Measurements from ENCODE around the gene SYDE1.

Gene SYDE1

DNA sequence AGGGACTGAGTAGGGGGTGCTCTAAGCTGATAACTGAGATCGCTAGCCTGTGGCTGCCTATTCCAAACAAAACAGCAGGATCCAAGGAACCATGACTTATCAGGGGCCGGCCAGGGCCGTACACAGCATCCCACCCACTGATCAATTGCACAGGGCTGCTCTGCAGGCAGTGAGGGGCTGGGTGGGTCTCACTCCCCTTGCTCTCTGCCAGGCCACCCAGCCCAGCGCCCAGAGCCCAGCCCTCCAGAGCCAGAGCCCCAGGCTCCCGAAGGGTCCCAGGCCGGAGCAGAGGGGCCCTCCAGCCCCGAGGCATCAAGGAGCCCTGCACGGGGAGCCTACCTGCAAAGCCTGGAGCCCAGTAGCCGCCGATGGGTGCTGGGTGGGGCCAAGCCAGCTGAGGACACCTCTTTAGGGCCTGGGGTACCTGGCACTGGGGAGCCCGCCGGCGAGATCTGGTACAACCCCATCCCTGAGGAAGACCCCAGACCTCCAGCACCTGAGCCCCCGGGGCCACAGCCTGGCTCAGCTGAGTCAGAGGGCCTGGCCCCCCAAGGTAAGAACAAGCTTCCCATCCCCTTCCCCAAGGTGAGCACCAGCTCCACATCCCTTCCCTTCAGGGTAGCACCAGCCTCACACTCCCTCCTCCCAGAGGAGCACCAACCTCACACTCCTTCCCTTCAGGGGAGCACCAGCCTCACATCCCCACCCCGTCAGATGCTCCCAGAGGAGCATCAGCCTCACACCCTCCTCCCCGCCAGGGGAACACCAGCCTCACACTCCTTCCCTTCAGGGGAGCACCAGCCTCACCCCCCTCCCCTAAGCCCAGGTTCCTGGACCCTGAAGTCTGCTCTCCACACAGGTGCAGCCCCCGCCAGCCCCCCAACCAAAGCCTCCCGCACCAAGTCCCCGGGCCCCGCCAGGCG is 1.9 kb downstream of the SYDE1 start:
- DNase-seq = no peak

DNA sequence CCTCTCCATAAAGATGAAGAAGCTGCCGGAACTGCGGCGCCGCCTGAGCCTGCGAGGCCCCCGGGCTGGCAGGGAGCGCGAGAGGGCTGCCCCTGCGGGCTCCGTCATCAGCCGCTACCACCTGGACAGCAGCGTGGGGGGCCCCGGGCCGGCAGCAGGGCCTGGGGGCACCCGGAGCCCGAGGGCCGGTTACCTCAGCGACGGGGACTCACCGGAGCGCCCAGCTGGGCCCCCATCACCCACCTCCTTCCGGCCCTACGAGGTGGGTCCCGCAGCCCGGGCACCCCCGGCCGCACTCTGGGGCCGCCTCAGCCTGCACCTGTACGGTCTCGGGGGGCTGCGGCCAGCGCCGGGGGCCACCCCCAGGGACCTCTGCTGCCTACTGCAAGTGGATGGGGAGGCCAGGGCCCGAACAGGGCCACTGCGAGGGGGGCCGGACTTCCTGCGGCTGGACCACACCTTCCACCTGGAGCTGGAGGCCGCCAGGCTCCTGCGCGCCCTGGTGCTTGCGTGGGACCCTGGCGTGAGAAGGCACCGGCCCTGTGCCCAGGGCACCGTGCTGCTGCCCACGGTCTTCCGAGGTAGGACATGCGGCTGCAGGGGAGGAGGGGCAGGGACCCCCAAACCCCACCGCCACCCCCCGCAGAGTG is 2.7 kb downstream of the SYDE1 start:
- DNase-seq = no peak

GRCh38 chr19:15110418-15110815 is 3.2 kb downstream of the SYDE1 start:
- DNase-seq = no peak

GRCh38 chr19:15111758-15112157 is 4.6 kb downstream of the SYDE1 start:
- no peak for DNase-seq

DNA sequence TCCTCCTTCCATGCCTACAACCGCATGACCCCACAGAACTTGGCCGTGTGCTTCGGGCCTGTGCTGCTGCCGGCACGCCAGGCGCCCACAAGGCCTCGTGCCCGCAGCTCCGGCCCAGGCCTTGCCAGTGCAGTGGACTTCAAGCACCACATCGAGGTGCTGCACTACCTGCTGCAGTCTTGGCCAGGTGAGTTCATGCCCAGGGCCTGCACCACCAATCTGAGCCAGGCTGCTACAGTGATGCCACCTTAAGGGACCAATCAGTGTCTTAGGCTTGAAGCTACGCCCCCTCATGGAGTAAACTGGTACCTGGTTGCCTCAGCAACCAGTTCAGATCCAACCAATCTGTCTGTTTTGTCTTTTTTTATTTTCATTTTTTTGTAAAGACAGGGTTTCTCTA is 5.2 kb downstream of the SYDE1 start:
- DNase-seq = no peak

GRCh38 chr19:15113245-15114152 is 6.3 kb downstream of the SYDE1 start:
- no peak for DNase-seq

DNA sequence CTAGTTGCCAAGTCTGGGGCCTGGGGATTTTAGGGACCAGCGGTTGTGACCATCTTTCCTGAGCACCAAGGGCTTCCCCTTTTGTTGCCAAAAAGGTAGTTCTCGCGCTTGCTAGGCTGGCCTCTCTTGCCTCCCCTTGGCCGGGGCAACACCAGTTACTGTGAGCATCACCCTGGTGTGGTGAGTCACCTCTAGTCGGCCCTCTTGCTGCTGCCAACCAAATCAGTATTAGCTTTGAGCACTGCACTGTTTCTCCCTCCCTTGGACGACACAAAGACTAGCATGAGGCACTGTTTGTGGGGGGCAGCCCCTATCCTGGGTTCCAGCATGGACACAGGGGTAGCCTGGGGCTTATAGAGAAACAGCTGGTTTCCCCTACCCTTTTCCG is 6.9 kb downstream of the SYDE1 start:
- DNase-seq = no peak

DNA sequence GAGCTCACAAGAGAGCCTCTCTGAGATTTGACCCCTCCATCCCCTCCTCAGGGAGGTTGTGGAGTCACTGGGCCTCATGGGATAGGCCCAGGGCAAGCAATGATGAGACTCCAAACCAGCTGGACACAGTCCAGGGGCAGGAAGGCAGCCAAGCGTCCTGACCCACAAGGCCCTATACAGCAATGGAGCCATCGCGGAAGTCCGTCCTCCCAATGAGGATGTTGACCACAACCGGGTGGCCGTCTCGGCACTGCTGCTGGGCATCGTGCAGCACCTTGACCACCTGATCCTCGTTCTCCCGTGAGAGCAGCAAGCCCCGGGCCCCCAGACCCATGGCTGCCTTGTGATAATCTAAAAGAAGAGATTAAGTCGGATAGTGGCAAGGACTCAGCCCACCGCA is 7.9 kb downstream of the SYDE1 start:
- DNase-seq = no peak

- DNase-seq = no peak
Observed at GRCh38 chr19:15115762-15116615, 8.8 kb downstream of the SYDE1 start.

DNA sequence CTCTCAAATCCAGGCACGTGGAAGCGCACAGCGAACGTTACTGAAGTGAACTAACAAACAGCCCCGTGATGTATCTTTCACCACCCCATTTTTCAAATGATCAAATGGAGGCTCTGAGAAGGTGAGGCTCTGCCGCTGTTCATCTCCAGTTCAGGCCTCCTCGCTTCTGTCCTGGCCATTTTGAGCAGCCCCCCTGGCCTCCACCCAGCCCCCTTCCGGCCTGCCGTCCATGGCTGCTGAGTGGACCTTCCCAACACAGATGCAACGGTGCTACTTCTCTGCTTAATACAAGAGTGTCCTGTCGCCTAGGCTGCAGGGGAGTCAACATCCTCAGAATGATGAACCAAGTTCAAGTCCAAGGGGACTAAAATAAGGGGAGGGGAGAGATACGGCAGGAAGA is 9.7 kb downstream of the SYDE1 start:
- no peak for DNase-seq

DNA sequence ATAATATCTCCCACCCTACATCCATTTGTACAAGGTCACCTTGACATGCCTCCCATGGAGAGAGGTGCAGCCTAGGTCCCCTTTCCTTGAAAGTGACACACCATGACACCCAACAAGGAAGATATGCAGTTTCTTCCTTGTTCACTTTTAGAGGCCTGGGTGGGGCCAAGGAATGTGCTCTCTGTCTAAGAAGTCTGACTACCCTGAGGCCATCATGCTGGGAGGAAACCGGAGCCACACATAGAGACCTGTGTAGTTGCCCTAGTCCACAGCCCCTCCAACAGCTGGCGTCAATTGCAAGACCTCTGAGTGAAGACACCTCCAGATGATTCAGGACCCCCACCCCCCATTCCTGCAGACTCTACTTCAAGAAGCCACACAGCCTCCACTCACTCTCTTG is 11.0 kb downstream of the SYDE1 start:
- DNase-seq = no peak

DNA sequence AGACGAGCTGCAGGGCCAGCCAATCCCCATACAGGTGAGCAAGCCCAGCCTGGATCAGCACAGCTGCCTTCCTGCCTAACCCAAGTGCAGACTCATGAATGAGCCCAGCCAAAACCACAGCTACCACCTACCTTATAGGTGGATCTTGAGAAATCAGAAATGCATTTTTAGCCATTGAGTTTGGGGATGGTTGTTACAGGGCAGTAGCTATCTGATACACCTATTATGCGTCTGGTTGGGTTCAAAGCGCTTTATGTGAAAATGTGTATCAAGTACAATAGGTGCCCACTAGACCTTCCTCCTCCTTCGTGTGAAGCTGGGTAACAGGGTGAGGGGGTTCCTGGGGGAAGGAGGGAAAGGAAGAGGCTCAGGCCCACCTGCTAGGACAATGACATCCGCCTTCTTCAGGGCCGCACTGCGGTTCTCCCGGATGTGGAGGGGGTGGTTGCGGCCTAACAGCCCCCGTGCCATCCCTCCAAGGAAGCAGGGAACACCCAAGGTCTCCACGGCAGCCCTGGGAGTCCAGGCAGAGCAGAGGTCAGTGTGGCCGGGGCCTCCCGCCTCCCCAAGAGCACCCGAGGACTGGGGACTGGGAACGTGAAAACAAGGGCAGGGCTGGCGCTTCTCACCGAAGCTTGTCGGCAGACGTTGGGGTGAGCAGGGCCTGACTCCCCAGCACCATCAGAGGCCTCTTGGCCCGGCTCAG is 11.7 kb downstream of the SYDE1 start:
- no peak for DNase-seq

DNA sequence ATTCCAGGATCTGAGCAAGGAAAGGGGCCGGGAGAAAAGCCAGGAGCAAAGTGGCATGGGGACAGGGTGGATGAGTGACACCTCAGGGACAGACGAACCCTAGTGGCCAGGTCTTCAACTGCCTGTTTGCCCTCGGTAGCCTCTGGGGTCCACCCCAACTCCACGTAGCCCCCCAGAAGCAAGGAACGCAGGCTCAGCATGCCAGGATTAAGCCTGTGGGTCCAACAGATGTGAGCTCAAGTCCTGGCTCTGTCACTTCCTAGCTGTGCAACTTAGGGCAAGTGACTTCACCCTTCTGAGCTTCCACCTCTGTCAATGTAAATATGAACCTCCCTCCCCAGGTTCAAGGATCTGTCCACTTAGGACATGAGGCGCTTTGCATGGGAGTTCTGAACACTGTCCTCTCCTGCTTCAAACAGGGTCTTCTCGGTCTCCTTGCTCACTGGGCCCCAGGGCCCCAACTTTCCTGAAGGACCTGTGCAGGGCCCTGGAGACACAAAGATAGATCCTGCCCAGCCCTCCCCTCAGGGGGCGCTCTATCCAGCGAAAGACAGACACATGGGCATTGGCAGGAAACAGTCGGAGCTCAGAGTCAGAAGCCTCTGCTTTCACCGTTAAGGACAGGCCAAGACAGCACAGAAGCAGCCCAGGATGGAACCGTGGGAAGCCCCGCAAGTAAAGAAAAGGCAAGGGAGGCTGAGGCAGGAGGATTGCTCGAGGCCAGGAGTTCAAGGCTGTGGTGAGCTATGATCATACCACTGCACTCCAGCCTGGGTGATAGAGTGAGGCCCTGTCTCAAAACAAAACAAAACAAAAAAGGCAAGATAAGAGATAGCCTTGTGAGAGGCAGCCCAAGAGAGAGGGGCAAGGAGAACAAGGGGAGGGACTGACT is 13.2 kb downstream of the SYDE1 start:
- DNase-seq = no peak

DNA sequence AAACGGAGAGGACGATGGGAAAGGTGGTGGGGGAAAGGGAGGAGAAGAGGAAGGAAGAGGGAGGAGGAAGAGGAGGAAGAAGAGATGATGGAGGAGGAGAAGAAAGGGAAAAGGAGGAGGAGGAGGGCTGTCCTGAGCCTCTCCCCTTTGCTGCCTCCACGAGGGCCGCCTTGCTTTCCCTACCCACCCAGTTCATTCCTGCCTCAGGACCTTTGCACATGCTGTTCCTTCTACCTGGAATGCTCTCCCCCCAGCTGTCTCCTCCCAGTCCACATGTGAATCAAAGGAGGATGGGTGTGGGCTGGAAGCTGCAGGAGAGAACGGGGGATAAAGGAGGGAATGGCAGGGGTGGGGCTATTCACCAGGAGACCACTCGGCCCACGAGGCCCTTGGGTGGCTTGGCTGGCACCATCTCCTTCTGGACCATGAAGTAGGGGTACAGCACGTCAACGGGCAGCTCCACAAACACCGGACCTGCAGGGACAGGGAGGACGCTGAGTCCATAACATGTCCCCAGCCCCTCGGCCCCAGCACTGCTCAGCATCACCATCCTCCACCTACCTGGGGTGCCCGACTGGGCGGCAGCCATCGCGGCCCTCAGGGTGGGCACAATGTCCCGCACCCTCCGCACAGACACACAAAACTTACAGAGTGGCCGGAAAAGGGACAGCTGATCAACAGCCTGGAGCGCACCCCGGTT is 15.3 kb downstream of the SYDE1 start:
- DNase-seq = no peak

DNA sequence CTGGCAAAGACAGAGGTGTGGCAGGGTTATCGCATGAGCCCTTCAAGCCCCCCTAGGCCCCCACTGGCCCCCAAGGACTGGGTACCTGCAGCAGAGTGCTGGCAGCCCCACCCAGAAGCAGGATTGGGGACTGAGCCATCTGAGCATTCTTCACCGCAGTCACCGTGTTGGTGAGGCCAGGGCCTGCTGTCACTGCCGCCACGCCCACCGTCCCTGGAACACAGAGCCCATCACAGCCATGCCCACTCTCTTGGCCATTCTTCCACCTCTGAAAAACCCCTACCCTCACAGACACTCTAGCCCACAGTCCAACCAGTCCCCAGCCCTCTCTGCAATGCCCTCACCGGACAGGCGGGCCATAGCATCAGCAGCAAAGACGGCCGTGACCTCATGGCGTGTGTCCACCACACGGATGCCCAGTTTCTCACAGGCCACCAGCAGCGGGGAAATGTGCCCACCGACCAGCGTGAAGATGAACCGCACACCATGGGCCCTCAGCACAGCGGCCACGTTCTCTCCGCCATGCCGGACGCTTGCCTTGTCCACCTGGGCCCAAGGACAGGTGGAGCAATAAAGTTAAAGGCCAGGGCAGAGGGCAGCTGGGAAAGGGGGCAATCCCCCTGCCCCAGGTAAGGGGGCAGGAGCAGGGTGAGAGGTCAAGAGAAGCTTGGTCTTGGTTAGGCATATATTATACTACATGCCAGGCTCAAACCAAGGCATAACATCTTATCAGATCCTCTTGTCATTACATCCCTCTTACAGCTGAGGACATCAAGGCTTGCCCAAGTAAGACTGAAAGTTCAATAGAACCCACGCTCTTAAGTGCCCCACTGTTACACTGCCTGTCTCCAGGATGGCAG is 16.1 kb downstream of the SYDE1 start:
- DNase-seq = no peak

GRCh38 chr19:15123900-15124299 is 16.7 kb downstream of the SYDE1 start:
- no peak for DNase-seq

DNA sequence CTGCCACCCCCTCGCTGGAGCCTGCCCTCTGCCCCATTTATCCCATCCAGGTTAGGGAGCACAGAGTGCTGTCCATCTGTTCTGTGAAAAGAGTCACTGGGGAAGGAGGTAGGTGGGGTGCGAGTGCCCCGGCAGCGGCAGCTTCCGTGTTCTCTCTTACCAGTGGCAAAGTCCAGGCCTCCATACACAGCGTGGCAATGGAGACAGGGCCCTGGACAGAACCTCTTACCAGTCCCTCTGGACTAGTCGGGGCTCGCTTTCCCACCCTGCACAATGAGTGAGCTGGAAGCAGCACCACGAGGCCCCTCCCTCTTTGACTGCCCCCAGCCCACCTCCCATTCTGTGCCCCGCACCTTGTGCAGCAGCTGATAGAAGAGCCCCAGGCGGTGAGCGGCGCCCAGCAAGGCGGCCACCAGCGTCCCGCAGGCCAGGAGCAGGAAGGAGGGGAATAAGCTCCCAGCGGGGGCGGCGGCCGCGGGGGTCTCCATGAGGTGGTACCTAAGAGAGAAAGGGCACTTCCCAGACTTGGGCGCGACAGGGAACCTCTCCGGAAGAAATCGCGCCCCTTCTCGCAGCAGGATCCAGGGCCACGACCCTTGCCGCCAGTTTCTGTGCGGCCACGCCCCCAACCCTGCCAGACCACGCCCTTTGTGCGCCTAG is 17.5 kb downstream of the SYDE1 start:
- no peak for DNase-seq

All from activated CD4-positive, alpha-beta T cell treated with anti-CD3 and anti-CD28 coated beads, Interleukin-2, amount 50 U/mL, for 4 hours (primary cell).